AG09319 (cell line): ENCODE measurements around the gene TRIM34.
A peak's percentile ranks its signal among the peaks of the same experiment; 100 is the strongest.

Source experiments
- DNase-seq: peaks from one replicate; pipeline ENCODE4 v3.0.0-alpha.2; 2010; ENCODE audit warnings: low read depth; ENCODE audit errors: extremely low read depth
- TF ChIP-seq, protein P1 (sequence below): IDR thresholded peaks from 2 replicates; pipeline ENCODE4 v1.5.1; 2011; ENCODE audit warnings: low read depth, mild to moderate bottlenecking, inconsistent platforms, low read length, moderate library complexity

TRIM34 gene

GRCh38 chr11:5605849-5606248, 19.0 kb upstream of the TRIM34 start:
- TF ChIP-seq, protein P1, sequence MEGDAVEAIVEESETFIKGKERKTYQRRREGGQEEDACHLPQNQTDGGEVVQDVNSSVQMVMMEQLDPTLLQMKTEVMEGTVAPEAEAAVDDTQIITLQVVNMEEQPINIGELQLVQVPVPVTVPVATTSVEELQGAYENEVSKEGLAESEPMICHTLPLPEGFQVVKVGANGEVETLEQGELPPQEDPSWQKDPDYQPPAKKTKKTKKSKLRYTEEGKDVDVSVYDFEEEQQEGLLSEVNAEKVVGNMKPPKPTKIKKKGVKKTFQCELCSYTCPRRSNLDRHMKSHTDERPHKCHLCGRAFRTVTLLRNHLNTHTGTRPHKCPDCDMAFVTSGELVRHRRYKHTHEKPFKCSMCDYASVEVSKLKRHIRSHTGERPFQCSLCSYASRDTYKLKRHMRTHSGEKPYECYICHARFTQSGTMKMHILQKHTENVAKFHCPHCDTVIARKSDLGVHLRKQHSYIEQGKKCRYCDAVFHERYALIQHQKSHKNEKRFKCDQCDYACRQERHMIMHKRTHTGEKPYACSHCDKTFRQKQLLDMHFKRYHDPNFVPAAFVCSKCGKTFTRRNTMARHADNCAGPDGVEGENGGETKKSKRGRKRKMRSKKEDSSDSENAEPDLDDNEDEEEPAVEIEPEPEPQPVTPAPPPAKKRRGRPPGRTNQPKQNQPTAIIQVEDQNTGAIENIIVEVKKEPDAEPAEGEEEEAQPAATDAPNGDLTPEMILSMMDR = no peak; the same call in 1 of the 2 replicates
- DNase-seq = no peak

- DNase-seq = no peak
- TF ChIP-seq, protein P1 = no peak
Measured at GRCh38 chr11:5608808-5609207, 16.0 kb upstream of the TRIM34 start.

- DNase-seq = no peak
- TF ChIP-seq, protein P1 = no peak
Measured at GRCh38 chr11:5610446-5610845, 14.4 kb upstream of the TRIM34 start.

DNA sequence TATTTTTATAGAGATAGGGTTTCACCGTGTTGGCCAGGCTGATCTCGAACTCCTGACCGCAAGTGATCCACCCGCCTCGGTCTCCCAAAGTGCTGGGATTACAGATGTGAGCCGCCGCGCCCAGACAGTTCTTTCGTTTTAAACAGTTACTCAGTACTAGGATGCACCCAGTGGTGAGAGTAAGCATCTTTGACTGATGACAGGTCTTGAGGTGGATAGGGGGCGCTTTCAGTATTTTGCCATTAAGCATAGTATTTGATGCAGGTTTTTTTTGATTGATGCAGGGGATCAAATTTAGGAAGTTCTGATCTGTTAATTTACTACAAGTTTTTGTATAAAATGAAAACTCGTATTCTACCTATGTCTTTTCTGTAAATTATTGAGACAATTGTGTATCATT, 13.2 kb upstream of the TRIM34 start:
- TF ChIP-seq, protein P1 = no peak
- DNase-seq = no peak

- DNase-seq = no peak
- TF ChIP-seq, protein P1 = no peak
Measured at GRCh38 chr11:5618807-5619206, 6.0 kb upstream of the TRIM34 start.

DNA sequence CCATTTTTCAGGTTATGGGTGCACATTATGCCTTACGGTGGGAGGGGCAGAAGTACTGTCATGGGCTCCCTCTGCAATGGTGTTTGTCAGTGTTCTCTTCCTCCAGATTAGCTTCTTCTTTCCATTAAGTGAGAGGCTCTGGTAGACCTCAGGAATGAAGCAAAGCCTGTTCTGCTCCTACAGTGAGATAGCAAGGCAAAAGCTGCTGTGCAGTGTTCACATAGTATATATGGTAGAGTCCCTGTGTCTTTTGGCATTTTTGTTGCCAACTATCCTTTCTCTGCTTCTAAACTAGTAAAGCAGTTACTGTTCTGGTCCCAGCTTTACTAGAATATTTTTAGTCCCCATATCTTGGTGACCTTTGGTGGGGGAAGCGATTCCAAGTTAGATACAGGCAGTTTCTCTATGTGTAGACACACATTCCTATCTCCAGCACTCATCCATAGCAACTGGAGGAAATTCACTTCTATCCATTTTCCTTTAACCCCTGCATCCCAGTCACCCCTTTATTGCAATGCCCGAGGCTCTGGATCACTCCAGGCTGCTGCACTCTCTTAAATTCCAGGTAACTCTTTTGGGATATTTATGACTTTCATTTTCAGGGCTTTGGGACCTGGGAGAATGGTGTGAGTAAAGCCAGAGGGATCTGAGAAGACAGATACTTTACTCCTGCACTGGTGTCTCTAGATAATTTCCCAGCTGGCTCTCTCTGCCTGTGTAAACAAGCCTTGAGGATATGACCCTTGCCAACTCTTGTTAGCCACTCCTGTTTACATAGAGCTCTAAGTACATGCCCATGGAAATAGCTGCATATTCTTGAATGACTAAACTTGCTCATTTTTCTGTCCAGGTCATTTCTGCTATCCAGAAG, 3.9 kb upstream of the TRIM34 start:
- DNase-seq = peak; percentile 65
- TF ChIP-seq, protein P1 = no peak

DNA sequence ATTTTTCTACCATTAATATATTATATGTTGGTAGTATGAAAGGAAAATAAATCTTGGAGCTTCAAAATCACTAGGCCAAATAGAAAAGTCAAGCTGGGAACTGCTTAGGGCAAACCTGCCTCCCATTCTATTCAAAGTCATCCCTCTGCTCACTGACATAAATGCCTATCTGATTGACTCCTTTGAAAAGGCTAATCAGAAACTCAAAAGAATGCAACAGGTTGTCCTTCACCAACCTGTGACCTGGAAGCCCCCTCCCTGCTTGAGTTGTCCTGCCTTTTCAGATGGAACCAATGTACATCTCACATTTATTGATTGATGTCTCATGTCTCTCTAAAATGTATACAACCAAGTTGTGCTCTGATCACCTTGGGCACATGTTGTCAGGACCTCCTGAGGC, 3.2 kb upstream of the TRIM34 start:
- TF ChIP-seq, protein P1 = no peak
- DNase-seq = no peak
